HepG2 (cell line): ENCODE data around the gene SLC4A11. TPM values are rescaled to one million over a fixed set of nuclear protein-coding genes. Genes with fewer than 3 reads are reported as not detected.

Experiments used
- ATAC-seq: fragments of 200-7000 bp; cut with Tn5 transposase; 3 replicates; pipeline ENCODE4 v1.9.1; 2020; ENCODE audit warnings: mild to moderate bottlenecking, moderate library complexity
- BruUV-seq: library from RNA; stranded (reverse); fragments of 400-500 nt; replicated peaks from 2 replicates; lab custom pipeline; 2021; lab: Mats Ljungman, UMichigan
- CTCF ChIA-PET: fragments of 300-600 bp; formaldehyde crosslinking; extraction: SDS; loops from one replicate; lab custom pipeline; 2021; ENCODE audit warnings: low total read pairs, inconsistent platforms, low intra/inter-chr PET ratio; lab: Yijun Ruan, JAX
- POLR2A ChIA-PET: fragments of 350-600 bp; sonication (Branson Sonifier 250); formaldehyde crosslinking; loops from one replicate; lab custom pipeline; 2020; ENCODE audit warnings: antibody characterized with exemption, inconsistent platforms; lab: Yijun Ruan, JAX
- DNase-seq: peaks from one replicate; pipeline ENCODE4 v3.0.0-alpha.2; 2015; ENCODE audit warnings: low spot score
- FAIRE-seq: peaks from 3 replicates; lab custom pipeline; 2011; peaks lifted over from hg19 to GRCh38; lab: Jason Lieb, UNC
- H2AFZ ChIP-seq: one replicate; pipeline ENCODE4 v1.6.1; 2011; ENCODE audit warnings: low read length, inconsistent platforms
- H3K27ac ChIP-seq: fragments of 300-600 bp; 3 replicates; pipeline ENCODE4 v1.8.0; 2011; ENCODE audit warnings: mixed run types, mild to moderate bottlenecking, mixed read lengths, low read length, inconsistent platforms; ENCODE audit not compliant: insufficient read depth; ENCODE audit errors: extremely low read length
- H3K27me3 ChIP-seq, 2 experiments: fragments of 200-600 bp in 1 of 2; 2 replicates in 1 of 2; 3 replicates in 1 of 2; pipeline versions ENCODE4 v1.6.0 to v1.8.0; 2011; ENCODE audit warnings: low read length in 2 of 2, mild to moderate bottlenecking in 2 of 2, moderate library complexity in 2 of 2, inconsistent platforms in 1 of 2; ENCODE audit not compliant: insufficient read depth in 2 of 2, control insufficient read depth in 1 of 2
- H3K36me3 ChIP-seq, 2 experiments: fragments of 200-600 bp in 1 of 2; replicated peaks in 1 of 2; 2 replicates in 1 of 2; 3 replicates in 1 of 2; pipeline versions ENCODE4 v1.5.1 to v1.8.0; 2011; ENCODE audit warnings: low read length in 2 of 2, inconsistent platforms in 1 of 2; ENCODE audit not compliant: insufficient read depth in 2 of 2, control insufficient read depth in 1 of 2
- H3K4me1 ChIP-seq: 2 replicates; pipeline ENCODE4 v1.5.1; 2012; ENCODE audit warnings: low read length, inconsistent platforms; ENCODE audit not compliant: insufficient read depth
- H3K4me2 ChIP-seq: 2 replicates; pipeline ENCODE4 v1.6.0; 2011; ENCODE audit warnings: low read depth, low read length, inconsistent platforms
- H3K4me3 ChIP-seq, 3 experiments: fragments of 200-600 bp in 1 of 3; sonication (generic), shearing (Covaris generic) in 1 of 3; replicated peaks in 1 of 3; 2 replicates each; pipeline ENCODE4 v1.5.1; 2011 to 2016; ENCODE audit warnings: low read length in 3 of 3, inconsistent platforms in 2 of 3, low read depth in 2 of 3, mild to moderate bottlenecking in 2 of 3, control low read depth in 1 of 3, mixed read lengths in 1 of 3; ENCODE audit not compliant: insufficient read depth in 1 of 3
- H3K79me2 ChIP-seq: one replicate; pipeline ENCODE4 v1.6.1; 2011; ENCODE audit warnings: low read length, inconsistent platforms; ENCODE audit not compliant: insufficient read depth
- H3K9ac ChIP-seq: 2 replicates; pipeline ENCODE4 v1.6.0; 2011; ENCODE audit warnings: mild to moderate bottlenecking, low read depth, low read length, inconsistent platforms; ENCODE audit not compliant: insufficient read depth
- H3K9me3 ChIP-seq: 2 replicates; pipeline ENCODE4 v1.5.1; 2012; ENCODE audit warnings: mild to moderate bottlenecking, low read length
- H4K20me1 ChIP-seq: 2 replicates; pipeline ENCODE4 v1.6.0; 2011; ENCODE audit warnings: inconsistent platforms, mild to moderate bottlenecking, low read length, moderate library complexity; ENCODE audit not compliant: insufficient read depth
- CSRNP2 ChIP-seq: sonication (generic); formaldehyde crosslinking; conservative IDR thresholded peaks from 2 replicates; pipeline ENCODE4 v1.8.0; 2022; ENCODE audit warnings: low read depth, missing genetic modification reagents
- HNRNPH1 ChIP-seq: fragments of 200-400 bp; formaldehyde crosslinking; optimal IDR thresholded peaks from 2 replicates; pipeline ENCODE3; 2017; ENCODE audit warnings: mild to moderate bottlenecking, low read depth, low read length
- MEIS1 ChIP-seq: sonication (generic); formaldehyde crosslinking; IDR thresholded peaks from 2 replicates; pipeline ENCODE4 v1.9.0; 2021; ENCODE audit warnings: mild to moderate bottlenecking, missing genetic modification reagents, moderate library complexity, borderline replicate concordance
- NFKB2 ChIP-seq: sonication (generic); formaldehyde crosslinking; IDR thresholded peaks from 2 replicates; pipeline ENCODE4 v1.4.0; 2020; ENCODE audit warnings: missing genetic modification reagents, borderline replicate concordance
- PHF8 ChIP-seq: sonication (generic); formaldehyde crosslinking; IDR thresholded peaks from 2 replicates; pipeline ENCODE4 v1.5.0; 2020; ENCODE audit warnings: missing genetic modification reagents
- SRY ChIP-seq: sonication (generic); formaldehyde crosslinking; IDR thresholded peaks from 2 replicates; pipeline ENCODE4 v1.8.0; 2022; ENCODE audit warnings: mild to moderate bottlenecking, missing genetic modification reagents
- TEAD3 ChIP-seq: optimal IDR thresholded peaks from 2 replicates; pipeline ENCODE3; 2016; ENCODE audit warnings: borderline replicate concordance
- THRA ChIP-seq: sonication (generic); formaldehyde crosslinking; IDR thresholded peaks from 2 replicates; pipeline ENCODE4 v1.4.0; 2020; ENCODE audit warnings: missing genetic modification reagents, borderline replicate concordance
- ZFP36 ChIP-seq: fragments of 150-350 bp; IDR thresholded peaks from 2 replicates; pipeline ENCODE4 v1.6.1; 2018; ENCODE audit warnings: borderline replicate concordance, low read length, low read depth; ENCODE audit not compliant: partially characterized antibody
- ZFP91 ChIP-seq: sonication (generic); formaldehyde crosslinking; IDR thresholded peaks from 2 replicates; pipeline ENCODE4 v1.9.0; 2022; ENCODE audit warnings: missing genetic modification reagents, mild to moderate bottlenecking, borderline replicate concordance
- ZNF274 ChIP-seq: sonication (generic); formaldehyde crosslinking; IDR thresholded peaks from 2 replicates; pipeline ENCODE4 v1.5.1; 2020; ENCODE audit warnings: mild to moderate bottlenecking, missing genetic modification reagents
- ZNF329 ChIP-seq: sonication (generic); formaldehyde crosslinking; IDR thresholded peaks from 2 replicates; pipeline ENCODE4 v1.9.0; 2021; ENCODE audit warnings: low read depth, mild to moderate bottlenecking, missing genetic modification reagents
- ZNF556 ChIP-seq: sonication (generic); formaldehyde crosslinking; IDR thresholded peaks from 2 replicates; pipeline ENCODE4 v1.4.0; 2020; ENCODE audit warnings: mild to moderate bottlenecking, missing genetic modification reagents, borderline replicate concordance
- WGBS: methylation state at CpG from one replicate; pipeline ENCODE4 v1.1.6; 2017; ENCODE audit warnings: low lambda C conversion rate; 5-methylcytosine and 5-hydroxymethylcytosine counted together
- in situ Hi-C: cut with HindIII; loops from 2 replicates; pipeline ENCODE4 v1.10.0; 2017; ENCODE audit warnings: low pct_unique_long_range_greater_than_20kb; ENCODE audit not compliant: extremely low pct_ligation_motif_present
- intact Hi-C: fragments of 100-400 bp; cut with micrococcal nuclease; formaldehyde crosslinking; loops from one replicate; pipeline ENCODE4 v1.10.0; 2022; ENCODE audit not compliant: unreplicated experiment
- polyA plus RNA-seq, 8 experiments: library from polyadenylated mRNA; depleted of rRNA in 3 of 8; stranded (reverse) in 7 of 8; unstranded in 1 of 8; fragments of >200 nt; fragmentation: Illumina TruSeq in 4 of 8; extraction: Trizol in 4 of 8; gene quantifications; 2 replicates each; pipeline versions ENCODE4 v1.2.1 to v1.2.3, GENCODE V29; 2011 to 2016; ENCODE audit warnings: low read depth in 4 of 8, missing spikeins in 1 of 8, mixed read lengths in 1 of 8; ENCODE audit not compliant: insufficient read depth in 1 of 8
- total RNA-seq, 5 experiments: library from RNA; depleted of rRNA; stranded (reverse); fragments of >200 nt; fragmentation: Illumina TruSeq; extraction: Trizol; gene quantifications; 2 replicates each; pipeline ENCODE4 v1.2.3, GENCODE V29; 2016; ENCODE audit warnings: low read depth in 1 of 5
- TF ChIP-seq, protein P1 (sequence below): sonication (generic); formaldehyde crosslinking; IDR thresholded peaks from 2 replicates; pipeline ENCODE4 v1.8.1; 2023; ENCODE audit warnings: missing genetic modification reagents, mild to moderate bottlenecking, borderline replicate concordance

Gene SLC4A11
- total and polyA plus RNA-seq, 2 of the 13 experiments (the other 11 are each of a cell fraction or from before 2014, with no cell fraction given): 3.9 to 27.0 TPM

- no peak for TF ChIP-seq CSRNP2 (CRISPR knock-in tag)
- peak; percentile 72; the same call in 1 of the 2 replicates for TF ChIP-seq ZNF556 (CRISPR knock-in tag)
- peak; percentile 69; the same call in 1 of the 2 replicates for TF ChIP-seq MEIS1 (CRISPR knock-in tag)
- no peak for TF ChIP-seq HNRNPH1
- TF ChIP-seq ZNF274 (CRISPR knock-in tag): no peak
Observed at GRCh38 chr20:3224681-3225421, 14.1 kb downstream of the SLC4A11 start (continued).

DNA sequence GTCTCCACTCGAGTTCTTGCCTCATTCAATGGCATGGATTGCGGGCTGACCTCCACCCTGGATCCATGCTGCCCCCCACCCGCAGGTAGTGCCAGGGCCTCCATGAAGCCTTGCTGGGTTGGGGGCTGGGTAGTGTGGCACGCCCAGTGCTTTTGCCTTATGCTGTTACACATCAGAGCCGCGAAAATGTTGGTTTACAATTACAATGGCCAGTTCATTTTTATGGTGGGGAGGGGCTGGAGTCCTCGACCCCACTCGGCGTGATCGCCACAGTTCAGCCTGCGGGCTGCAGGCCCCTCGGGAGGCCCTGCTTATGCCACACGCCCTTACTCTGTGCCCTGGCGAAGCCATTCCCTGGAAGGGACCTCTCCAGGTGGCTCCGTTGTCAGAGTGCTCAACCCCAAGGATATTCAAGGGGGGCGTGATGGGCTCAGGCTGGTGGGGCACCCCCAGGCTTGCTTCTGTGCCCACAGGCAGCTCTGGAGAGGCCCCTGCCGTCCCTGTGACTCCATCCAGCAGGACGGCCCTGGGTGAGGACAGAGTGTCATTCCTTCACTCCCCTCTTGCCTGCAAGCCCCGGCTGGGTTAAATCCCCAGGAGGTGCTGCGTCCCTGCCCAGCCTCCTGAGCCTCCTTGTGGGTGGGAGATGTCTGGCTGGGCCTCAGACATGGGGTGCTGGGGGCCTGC, 14.9 kb downstream of the SLC4A11 start:
- CTCF ChIA-PET: no interaction called here
- Histone ChIP-seq H3K4me1 (peaks cover 80% of the 10 kb centered on the region), H2AFZ (no peak overlapping the region), H3K9me3 (no peaks in the 10 kb centered on the region), H3K9ac (peak overlapping the region; percentile 56), H3K79me2 (no peaks in the 10 kb centered on the region), H3K4me2 (peak overlapping the region; percentile 73), H3K4me3 (0 out of 6 replicates have a peak overlapping the region, but pooled peaks of 1 of the 3 experiments have one; percentile 19), H3K27ac (peak overlapping the region; percentile 73), H3K36me3 (peaks cover 16 to 20% of the 10 kb centered on the region in 2 experiments), H3K27me3 (no peaks in the 10 kb centered on the region), H4K20me1 (no peaks in the 10 kb centered on the region)
- in situ Hi-C loops: no loop called here
- DNase-seq (no peak), FAIRE-seq (no peak), ATAC-seq (peak; percentile 14)
- POLR2A ChIA-PET: interaction anchor here (0.8 to 10.0 kb wide), 14 partner anchors 8 to 246 kb away, joined by 3 to 149 read pairs (median 8); partner anchors contain the start of genes ATRN, FASTKD5, ITPA and SLC4A11
- 89% methylated on average over 17 of the region's 20 CpGs for WGBS
- intact Hi-C loops: loop anchor here (1.0 kb wide), 1 partner anchor 8 kb away; no protein-coding TSS in a partner anchor
- BruUV-seq: no TSS peak
- TF ChIP-seq ZFP36 (no peak), NFKB2 (CRISPR knock-in tag) (0 out of 2 replicates have a peak, but pooled peaks have one; percentile 8), THRA (CRISPR knock-in tag) (no peak), SRY (CRISPR knock-in tag) (0 out of 2 replicates have a peak, but pooled peaks have one; percentile 19), ZNF329 (CRISPR knock-in tag) (no peak), ZNF556 (CRISPR knock-in tag) (0 out of 2 replicates have a peak, but pooled peaks have one; percentile 12), ZFP91 (CRISPR knock-in tag) (peak; percentile 39; the same call in 1 of the 2 replicates), TEAD3 (CRISPR knock-in tag) (peak; percentile 47), PHF8 (CRISPR knock-in tag) (peak; percentile 14; the same call in 1 of the 2 replicates)
- TF ChIP-seq, protein P1, sequence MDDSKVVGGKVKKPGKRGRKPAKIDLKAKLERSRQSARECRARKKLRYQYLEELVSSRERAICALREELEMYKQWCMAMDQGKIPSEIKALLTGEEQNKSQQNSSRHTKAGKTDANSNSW (CRISPR knock-in tag): 0 out of 2 replicates have a peak, but pooled peaks have one; percentile 27
